Colon (tissue), 2 donors: Measurements from ENCODE around the gene PLXDC2.
"Not testable (repeated sequence)": the region's sequence is repeated elsewhere in the genome, so short reads cannot be mapped to it uniquely, and the experiment has no call there.

ENCODE experiments used
- FAIRE-seq: peaks from 2 replicates; lab custom pipeline; 2012; peaks lifted over from hg19 to GRCh38; lab: Jason Lieb, UNC
- donor health status: control.
- donor health status: control.

Gene PLXDC2

GRCh38 chr10:19816411-19817230 lies at the start of gene PLXDC2:
Gene PLXDC2, plus strand, starts transcription at chr10:19816432.
- no peak for FAIRE-seq

GRCh38 chr10:19767876-19768275 lies 48.4 kb upstream of the PLXDC2 start:
- no peak for FAIRE-seq

DNA sequence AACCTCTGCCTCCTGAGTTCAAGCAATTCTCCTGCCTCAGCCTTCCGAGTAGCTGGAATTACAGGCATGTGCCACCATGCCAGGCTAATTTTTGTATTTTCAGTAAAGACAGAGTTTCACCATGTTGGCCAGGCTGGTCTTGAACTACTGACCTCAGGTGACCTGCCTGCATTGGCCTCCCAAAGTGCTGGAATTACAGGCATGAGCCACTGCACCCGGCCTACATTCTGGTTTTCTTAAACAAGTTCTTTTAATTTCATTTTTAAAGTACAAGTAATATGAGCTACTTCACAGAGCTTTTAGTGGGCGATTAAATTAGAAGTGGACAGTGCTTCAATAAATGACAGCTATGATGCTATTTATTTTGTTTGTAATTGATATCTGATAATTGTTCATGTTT lies 46.4 kb upstream of the PLXDC2 start:
- FAIRE-seq, result not testable (repeated sequence)

DNA sequence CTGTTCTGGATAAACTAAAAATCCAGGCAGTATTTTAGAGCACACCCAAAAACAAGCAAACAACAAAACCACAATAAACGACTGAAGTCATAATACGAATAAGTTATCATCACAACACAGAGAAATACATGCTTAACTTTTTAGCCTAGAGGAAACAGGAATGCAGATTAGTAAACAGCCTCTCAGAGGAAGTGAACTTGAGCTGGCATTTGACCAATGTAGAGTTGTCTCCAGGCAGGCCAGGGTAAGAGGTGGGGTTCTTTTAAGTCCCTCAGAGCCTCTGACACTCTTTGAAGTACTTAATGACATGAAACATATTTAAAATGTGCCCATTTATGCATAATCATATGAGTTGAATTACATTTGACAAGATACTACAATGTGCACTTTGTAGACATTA lies 43.3 kb upstream of the PLXDC2 start:
- no peak for FAIRE-seq

- no peak for FAIRE-seq
Observed at GRCh38 chr10:19775296-19775695, 40.9 kb upstream of the PLXDC2 start.

GRCh38 chr10:19777806-19778205 lies 38.4 kb upstream of the PLXDC2 start:
- FAIRE-seq, result no peak

- FAIRE-seq, result no peak
Observed at GRCh38 chr10:19778996-19779395, 37.2 kb upstream of the PLXDC2 start.

DNA sequence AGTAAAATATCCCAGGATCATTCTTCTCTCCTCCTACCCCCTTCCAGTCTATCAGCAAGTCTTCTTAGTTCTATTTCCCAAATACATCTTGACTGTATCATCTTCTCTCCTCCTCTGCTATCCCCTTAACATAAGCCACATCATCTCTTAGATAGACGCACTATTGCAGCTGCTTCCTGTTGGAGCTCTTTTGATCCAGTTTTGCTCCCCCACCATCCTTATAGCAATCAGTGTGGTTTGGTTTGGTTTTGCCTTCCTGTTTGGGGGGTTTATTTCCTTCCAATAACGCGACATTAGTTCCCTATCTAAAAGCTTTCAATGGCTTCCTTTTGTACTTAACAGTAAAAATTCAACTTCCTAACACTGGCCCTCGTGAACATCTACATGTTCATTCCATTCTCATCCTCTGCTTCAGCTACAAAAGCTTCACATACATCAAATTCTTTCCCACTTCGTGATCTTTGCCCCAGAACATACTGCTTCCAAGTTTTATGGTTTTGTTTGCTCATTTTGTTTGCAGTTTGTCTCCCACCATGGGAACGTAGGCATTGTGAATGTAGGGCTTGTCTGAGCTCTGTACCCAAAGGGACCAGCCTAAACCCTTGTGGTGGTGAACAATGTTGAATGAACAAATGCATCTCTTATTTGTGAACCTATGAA lies 33.7 kb upstream of the PLXDC2 start:
- no peak for FAIRE-seq

- FAIRE-seq, result no peak
Observed at GRCh38 chr10:19783721-19784120, 32.5 kb upstream of the PLXDC2 start.

- no peak for FAIRE-seq
Observed at GRCh38 chr10:19785366-19785765, 30.9 kb upstream of the PLXDC2 start.

- FAIRE-seq, result no peak
Observed at GRCh38 chr10:19788075-19788686, 28.1 kb upstream of the PLXDC2 start.

GRCh38 chr10:19788902-19789301 lies 27.3 kb upstream of the PLXDC2 start:
- no peak for FAIRE-seq

GRCh38 chr10:19789607-19790006 lies 26.6 kb upstream of the PLXDC2 start:
- no peak for FAIRE-seq

DNA sequence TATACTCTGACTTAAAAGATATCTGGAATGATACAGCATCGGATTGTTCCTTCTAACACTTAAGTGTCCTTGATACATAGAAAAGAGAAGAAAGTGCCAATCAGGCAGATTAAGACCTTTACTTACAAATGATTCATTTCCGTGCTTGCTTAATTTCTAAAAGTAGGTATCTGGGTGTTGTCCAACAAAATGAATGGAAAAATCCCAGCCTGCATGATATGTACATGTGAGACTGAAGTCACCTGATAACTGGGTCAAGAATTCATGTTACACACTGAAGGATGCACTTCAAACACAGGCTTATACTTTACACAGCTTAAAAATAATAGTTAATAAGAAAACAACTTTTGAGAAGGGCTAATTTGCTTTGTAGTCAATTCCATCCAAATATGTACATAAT lies 25.2 kb upstream of the PLXDC2 start:
- FAIRE-seq, result no peak

DNA sequence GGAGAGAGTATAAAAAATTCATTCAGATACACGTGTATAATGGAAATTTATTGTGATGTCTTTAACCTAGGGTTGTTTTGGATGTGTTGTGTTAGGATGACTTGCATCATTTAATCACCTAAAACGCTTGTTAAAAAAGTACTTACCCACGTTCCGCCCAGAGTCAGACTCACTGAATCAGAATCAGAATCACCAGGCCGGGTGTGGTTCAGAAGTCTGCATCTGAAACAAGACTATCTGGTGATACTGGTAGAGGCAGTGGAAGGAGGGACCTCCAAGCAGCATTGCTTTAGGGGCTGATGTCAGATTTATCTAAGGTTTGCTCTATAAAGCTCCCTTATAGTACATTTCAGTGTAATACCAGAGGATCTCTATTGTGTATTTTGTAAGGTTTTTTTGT lies 20.5 kb upstream of the PLXDC2 start:
- no peak for FAIRE-seq

GRCh38 chr10:19800161-19800560 lies 16.1 kb upstream of the PLXDC2 start:
- no peak for FAIRE-seq

DNA sequence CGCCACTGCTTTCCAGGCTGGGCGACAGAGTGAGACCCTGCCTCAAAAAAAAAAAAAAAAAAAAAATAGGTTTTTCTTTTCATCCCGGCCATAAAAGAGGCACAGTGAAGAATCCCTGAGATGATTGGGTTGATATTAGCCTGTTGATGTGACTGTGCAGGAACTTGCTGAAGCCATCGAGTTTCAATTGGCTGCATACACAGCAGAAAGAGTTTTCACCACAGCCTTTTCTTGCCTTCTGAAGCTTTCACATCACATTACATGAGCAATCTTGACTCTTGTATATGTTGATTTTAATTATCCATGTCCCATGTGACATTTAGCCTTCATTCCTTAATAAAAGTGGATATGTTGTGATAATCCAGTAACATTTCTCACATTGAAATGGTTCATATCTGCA lies 14.9 kb upstream of the PLXDC2 start:
- FAIRE-seq, result no peak

DNA sequence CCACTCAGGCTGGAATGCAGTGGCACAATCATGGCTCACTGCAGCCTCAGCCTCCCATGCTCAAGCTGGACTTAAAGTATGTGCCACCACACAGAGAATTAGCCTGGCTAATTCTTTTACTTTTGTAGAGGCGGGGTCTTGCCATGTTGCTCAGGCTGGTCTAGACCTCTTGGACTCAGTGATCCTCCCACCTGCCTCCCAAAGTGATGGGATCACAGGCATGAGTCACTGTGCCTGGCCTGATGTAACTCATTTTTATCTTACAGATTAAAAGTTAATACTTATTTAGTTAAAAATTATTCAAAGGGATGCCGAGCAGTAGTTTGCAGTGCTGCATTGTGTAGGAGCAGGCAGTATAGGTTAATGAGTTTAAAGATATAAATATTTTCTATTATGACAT lies 12.6 kb upstream of the PLXDC2 start:
- FAIRE-seq, result no peak

GRCh38 chr10:19809481-19809880 lies 6.8 kb upstream of the PLXDC2 start:
- FAIRE-seq, result no peak

DNA sequence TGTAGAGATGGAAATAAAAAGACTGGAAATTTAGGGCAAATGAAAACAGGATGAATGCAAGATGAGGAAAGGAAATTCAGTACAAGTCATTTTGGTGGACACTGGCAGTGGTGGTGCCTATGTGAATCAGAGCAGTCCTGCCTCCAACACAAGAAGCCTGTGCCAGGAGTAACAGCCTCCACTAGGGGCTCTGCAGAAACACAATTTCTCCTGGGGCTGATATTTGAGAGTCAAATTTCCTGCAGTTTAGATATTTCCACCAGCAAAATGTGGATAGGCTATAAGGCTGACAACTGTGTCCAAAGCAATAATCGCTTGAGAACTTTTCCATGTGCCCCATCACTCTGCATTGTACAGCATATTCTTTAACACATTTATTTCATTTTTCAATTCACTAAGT lies 4.7 kb upstream of the PLXDC2 start:
- FAIRE-seq, result no peak

GRCh38 chr10:19812976-19813375 lies 3.3 kb upstream of the PLXDC2 start:
- FAIRE-seq, result no peak

DNA sequence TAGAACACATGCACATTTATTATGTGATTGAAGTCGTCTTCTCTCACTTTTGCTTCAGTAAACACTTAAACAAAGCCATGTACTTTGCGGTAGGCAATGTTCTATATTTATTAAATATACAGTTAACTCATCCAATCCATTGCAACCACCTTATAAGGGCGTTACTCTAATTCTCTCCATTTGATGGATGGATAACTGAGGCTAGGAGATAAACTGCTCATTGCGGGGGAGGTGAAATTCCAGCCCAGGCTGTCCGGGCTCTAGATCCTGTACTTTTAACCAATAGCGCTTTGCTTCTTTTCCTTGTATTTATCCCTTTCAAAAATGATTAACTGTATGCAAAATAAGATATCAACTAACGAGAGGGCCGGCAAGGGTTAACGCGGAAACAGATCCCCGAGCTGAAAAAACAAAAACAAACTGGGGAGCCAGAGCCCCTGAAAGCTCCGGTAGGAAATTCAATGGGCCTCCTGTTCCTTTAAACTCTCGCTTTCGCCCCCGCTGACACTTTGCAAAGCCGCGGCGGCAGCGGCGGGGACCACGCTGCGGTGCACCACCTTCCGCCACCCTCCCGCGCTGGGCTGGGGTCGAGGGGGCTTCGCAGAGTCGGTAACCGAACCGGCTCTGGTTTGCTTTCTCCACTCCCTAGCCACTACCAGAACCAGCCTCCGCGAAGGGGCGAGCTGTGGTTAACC lies 1.0 kb upstream of the PLXDC2 start:
- no peak for FAIRE-seq
